HG03469 (cell line): ENCODE results near the gene CDK19.
"Not testable (repeated sequence)": the region's sequence is repeated elsewhere in the genome, so short reads cannot be mapped to it uniquely, and the experiment has no call there.

ENCODE experiments used
- ATAC-seq: cut with Tn5 transposase; IDR thresholded peaks from one replicate; pipeline ENCODE4 v1.9.1; 2021; ENCODE audit warnings: mild to moderate bottlenecking, moderate library complexity, moderate number of reproducible peaks; ENCODE audit not compliant: unreplicated experiment

The CDK19 gene

DNA sequence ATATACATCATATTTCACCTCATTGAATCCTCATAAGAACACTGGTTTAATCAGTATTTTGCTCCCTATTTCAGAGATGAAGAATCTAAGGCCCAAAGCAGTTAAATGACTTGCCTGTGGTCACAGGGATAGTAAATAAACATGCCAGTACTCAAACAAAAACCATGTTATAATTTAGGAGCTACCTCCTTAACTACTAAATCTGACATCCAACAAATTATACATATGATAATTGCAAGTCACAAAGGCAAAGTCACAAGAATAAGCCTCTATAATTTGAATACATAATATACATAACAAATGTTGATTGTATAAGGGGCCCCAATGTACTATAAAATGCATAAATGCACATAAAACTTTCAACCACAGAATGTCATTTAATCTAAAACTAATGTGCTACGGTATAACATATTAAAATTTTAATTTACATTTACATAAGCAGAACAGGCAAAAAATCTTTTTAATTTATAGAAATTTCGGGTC is 181.5 kb downstream of the CDK19 start:
- ATAC-seq: no peak

GRCh38 chr6:110629153-110629552 is 186.1 kb downstream of the CDK19 start:
- no peak for ATAC-seq

DNA sequence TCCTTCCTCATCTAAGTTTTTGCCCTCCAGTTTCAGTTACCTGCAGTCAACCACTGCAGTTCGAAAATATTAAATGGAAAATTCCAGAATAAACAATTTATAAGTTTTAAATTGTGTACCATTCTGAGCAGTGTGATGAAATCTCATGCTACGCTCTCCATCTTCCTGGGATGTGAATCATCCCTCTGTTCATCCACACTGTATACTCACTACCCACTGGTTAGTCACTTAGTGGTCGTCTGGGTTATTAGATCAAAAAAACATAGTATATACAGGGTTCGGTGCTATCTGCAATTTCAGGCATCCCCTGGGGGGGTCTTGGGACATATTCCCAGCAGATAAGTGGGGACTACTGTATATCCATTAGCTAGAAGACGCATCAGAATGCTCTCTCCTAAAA is 186.9 kb downstream of the CDK19 start:
- ATAC-seq: no peak

- no peak for ATAC-seq
These were observed 188.8 kb downstream of the CDK19 start for GRCh38 chr6:110626442-110626841.

DNA sequence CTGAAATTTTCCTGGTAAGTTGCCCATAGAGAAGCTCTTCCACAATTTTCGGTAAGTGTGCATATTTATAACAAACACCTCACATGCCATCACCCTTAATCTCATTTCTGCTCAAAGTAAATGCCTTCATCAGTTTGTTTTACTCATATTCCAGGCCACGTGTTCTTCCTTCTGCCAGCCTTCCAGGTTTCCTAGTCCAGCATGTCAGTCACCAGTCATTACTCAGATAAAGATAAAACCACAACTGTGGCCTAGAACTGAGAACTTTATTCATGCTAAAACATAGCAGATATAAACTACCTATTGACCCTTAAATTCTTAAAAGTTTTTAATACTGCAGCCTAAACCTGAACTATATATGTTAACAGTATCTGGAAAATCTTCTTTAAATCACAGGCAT is 189.4 kb downstream of the CDK19 start:
- ATAC-seq: no peak

DNA sequence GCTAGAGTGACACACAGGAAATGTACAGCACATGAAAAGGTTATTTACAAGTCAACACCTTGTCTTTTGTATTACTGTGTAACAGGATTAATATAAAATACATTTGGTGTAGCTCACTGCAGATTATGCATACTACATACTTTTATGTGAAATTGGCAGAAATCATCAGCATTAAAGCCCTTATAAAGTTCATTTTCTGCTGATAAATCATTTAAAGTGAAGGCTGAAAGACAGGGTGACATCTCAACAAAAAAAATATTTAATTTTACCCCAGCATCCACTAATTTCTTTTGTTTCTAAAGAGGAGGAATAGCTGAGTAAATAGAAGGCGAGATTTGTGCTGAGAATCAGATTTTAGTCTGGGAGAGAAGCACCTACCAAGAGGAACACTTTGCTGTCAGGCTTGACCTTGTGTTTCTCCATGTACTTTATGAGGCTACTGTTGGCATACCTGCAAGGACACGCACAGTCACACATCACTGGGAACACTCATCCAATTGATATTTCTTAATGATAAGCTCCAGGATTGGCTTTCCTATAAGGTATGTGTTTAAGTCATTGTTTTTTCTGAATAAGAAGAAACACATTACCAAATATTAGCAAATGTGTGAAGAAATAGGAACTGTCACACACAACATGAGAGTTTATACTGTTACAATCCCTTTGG is 192.2 kb downstream of the CDK19 start:
- no peak for ATAC-seq

DNA sequence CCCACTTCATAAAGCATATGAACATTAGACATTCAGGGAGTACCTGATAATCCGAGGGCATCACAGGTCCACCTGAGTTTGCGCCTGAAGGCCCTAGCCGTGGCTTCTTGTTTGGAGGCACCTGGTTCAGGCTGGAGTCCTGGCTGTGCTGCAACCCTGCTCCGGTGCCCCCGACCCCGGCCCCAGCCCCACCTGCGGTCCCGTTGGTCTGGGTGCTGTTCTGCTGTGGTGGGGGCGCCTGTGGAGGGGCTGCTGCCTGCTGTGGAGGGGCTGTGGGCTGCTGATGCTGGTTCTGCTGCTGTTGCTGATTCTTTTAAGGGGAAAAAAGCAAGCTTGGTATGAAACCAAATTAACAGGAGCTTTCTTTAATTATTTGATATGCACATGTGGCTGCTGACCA is 194.2 kb downstream of the CDK19 start:
- no peak for ATAC-seq

- no peak for ATAC-seq
These were observed 195.2 kb downstream of the CDK19 start for GRCh38 chr6:110620065-110620464.

DNA sequence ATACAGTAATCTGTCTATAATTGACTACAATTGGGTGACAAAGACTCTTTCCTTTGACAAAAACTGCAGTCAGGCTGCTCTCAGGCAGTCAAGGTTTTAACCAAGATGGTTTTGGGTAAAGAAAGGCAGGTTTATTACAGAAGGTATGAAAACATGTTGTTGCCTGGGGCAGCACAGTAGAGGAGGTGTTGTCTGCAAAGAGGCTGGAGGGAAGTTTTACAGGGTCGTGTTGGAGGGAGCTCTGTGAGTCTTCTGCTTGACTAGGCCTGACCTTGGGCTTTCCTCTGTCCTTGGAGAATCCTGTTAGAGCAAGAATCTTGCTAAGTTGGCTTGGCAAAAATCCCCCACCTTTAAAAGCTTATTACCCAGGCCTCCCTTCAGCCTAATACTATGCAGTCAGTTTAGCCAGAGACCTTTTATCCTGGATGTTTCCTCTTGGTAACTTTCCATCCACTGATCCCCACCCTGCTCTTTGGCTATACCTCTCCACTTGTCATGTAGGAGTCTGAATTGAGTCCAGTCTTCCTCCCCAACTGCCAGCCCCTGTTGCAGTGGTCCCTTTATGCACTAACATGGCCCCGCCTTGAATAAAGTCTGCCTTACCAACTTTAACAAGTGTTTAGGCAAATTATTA is 195.9 kb downstream of the CDK19 start:
- ATAC-seq: no peak

DNA sequence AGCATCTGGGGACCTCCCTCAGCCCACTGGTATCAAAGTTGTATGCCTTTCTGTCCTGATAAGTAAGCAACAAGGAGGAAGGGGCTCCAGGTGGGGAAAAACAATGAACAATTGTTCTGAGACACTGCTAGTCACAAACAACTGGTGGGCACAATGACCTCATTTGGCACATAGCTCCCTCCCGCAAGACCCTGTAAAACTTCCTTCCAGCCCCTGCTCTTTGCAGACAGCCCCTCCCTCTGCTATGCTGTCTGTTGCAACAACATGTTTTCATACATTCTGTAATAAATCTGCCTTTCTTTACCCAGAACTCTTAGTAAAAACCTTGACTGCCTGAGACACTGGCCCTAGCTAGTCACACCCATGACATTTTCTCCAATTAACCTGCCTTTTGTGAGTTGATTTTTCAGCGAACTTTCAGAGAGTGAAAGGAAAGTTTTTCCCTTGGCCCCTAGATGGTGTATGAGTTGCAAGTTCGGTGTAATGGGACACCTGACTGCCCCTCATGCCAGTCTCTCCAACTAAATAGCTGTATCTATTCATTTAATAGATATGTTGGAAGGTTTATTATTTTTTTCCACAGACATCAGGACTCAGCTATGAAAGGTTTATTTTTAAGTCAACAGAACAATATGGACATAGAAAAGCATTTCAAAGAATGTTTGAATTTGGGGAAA is 196.5 kb downstream of the CDK19 start:
- ATAC-seq: no peak

DNA sequence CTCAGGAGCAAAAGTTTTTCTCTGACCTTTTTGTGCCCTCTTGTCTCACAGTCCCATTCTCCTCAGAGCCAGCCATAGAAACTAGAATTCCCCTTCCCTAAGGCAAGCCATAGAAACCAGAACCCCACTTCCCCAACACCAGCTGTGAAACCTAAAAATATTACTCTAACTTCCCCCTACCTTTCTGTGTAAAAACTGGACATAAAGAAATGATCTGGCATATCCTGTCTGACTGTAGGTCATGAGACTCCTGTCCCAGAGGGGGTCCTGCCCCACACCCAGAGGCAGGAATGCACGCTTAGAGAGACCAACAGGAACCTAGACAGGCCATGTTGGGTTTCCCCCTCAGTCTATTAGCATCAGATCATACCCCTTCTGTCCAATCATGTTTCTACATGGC is 198.2 kb downstream of the CDK19 start:
- no peak for ATAC-seq

- no peak for ATAC-seq
These were observed 199.5 kb downstream of the CDK19 start for GRCh38 chr6:110615722-110616121.

DNA sequence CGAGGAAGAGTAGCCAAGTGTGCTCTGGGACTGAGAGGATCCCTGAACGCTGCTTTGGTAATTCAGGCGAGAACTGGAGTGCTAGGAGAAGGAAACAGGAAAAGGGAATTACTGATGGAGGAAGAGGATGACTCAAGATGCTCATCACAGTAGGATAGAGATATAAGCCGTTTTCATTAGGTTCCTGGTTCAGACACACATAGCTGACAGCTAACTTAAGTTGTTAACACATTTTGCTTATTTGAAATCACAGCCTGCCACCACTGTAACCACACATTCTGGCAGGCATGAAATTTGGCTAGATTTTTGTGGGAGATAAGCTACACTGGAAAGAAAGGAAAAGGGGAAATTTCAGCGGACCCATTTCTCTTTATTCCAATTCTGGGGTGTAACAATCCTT is 200.7 kb downstream of the CDK19 start:
- ATAC-seq: no peak

DNA sequence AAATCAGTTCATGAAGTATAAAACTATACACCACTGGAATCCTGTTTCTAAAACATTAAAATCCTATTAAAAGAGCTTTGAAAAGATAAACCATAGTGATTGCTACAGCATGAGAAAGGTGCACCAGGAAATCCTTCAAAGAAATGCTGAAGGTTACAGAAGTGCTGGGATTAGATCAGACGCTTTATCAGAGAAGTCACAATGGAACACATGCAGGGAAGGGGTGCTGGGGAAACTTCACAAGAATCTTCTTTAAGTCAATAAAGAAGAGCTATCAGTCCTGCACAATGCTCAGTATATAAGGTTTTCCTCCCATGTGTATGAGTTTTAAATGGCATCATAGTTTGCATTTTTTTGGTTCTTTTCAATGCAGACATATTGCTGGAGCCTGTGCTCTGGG is 201.2 kb downstream of the CDK19 start:
- no peak for ATAC-seq

DNA sequence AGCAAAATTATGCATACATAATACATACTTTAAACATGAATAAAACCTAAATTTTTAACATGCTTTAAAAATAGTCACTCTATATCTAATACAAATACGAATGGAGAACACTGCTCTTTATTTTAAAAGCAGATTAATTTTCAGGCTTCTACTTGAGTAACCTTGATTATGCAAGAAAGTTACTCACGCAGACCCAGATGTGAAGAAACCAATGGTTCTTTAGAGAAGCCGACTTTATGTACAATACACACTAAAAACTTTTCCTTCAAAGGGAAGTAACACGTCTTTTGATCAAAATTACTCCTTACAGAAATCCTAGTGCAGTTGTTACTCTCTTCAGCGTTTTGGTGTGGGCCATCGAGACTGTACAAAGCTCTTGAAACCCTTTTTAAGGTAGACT is 201.9 kb downstream of the CDK19 start:
- ATAC-seq: no peak

GRCh38 chr6:110612298-110612697 is 203.0 kb downstream of the CDK19 start:
- ATAC-seq: no peak

- no peak for ATAC-seq
These were observed 206.2 kb downstream of the CDK19 start for GRCh38 chr6:110609101-110609500.

- no peak for ATAC-seq
These were observed 207.1 kb downstream of the CDK19 start for GRCh38 chr6:110608151-110608550.

DNA sequence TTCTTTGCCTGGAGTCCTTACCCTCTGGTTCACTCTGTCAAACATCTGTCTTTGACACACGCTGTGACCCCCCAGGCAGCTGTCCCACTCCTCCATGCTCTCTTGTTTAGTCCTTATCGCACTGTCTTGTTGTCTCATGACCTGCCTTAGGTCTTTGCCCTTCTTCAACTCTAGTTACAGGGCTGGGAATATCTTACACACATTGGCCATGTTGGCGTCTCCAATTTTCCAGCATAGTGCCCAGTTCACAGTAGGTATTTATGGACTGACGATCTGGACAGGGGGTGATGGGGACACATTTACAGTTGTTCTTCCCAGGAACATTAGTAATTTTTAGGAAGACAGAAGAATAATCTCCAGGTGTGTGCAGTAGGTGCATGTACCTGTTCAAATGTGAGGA is 209.1 kb downstream of the CDK19 start:
- ATAC-seq: no peak

- ATAC-seq: not testable (repeated sequence)
These were observed 214.6 kb downstream of the CDK19 start for GRCh38 chr6:110600640-110601039.

DNA sequence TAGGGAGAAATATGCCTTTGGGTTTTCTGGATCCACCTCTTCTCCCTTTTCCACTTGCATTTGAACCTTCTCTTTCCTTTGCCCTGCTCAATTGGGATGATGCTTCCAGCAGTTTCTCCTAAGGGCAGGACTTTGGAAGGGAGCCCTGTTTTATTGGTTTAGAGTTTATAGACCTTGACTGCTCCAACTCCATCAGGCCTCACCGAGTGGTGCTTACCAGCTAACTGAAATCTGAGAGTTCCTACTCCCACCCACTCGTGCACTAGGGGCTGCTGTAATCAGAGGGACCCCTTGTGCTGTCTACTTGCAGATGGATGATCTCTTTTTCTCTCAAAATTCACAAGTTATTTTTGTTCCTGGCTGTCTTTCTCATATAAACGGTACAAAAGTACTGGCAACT is 217.5 kb downstream of the CDK19 start:
- ATAC-seq: no peak

DNA sequence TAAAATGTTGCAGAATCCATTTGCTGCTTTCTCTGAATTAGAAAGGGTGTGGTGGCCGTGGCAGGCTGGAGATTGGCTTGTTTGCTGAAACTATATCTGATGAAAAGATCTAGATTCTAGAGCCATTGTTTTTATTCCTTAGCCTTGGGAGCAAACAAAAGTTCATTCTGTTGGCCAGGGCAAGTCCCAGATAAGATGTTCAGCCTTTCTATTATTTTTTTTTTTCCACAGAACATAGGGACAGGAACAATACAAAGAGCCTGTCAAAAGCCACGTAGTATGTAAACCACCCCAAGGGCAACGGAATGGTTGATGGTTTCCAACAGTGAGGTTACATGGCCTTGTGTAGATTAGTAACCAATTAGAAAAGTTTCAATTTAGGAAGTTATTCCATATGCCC is 218.9 kb downstream of the CDK19 start:
- no peak for ATAC-seq
